ENCODE results near the gene DNAJC5G. TPM values are rescaled to one million over a fixed set of nuclear protein-coding genes. Genes with fewer than 3 reads are reported as not detected.

Gene DNAJC5G
- total and polyA plus RNA-seq, 9 of the 15 experiments (the other 6 are each of a cell fraction or from before 2014, with no cell fraction given), result not detected

GRCh38 chr2:27322766-27323595, 47.7 kb downstream of the DNAJC5G start, which contains the start of gene MPV17 (continued):
- TF ChIP-seq DDX20 (tag; IDR thresholded peaks at IDR 0.05; ENCODE audit: low read depth) (no peak), TCFL5 (CRISPR knock-in tag; conservative IDR thresholded peaks at IDR 0.05) (no peak), SMAD2 (IDR thresholded peaks at IDR 0.05; ENCODE audit: low read depth, low read length) (no peak), ZNF644 (tag; IDR thresholded peaks at IDR 0.05; ENCODE audit: low read depth) (no peak), CBX5 (IDR thresholded peaks at IDR 0.05; ENCODE audit: borderline replicate concordance, low read depth) (no peak), CBX1 (IDR thresholded peaks at IDR 0.05; ENCODE audit: low read depth) (peak; percentile 77; the same call in 1 of the 2 replicates), SREBF2 (CRISPR knock-in tag; IDR thresholded peaks at IDR 0.05) (no peak), ETV6 (IDR thresholded peaks at IDR 0.05; ENCODE audit: borderline replicate concordance in 1 of 2, low read depth in 2 of 2, low read length in 1 of 2) (no peak), ETV6 (CRISPR knock-in tag; IDR thresholded peaks at IDR 0.05; ENCODE audit: borderline replicate concordance) (0 out of 2 replicates have a peak, but pooled peaks have one; percentile 14), MTA3 (IDR thresholded peaks at IDR 0.05; ENCODE audit: borderline replicate concordance) (0 out of 2 replicates have a peak, but pooled peaks have one; percentile 57), HIVEP1 (CRISPR knock-in tag; IDR thresholded peaks at IDR 0.05) (no peak), FOXJ3 (CRISPR knock-in tag; IDR thresholded peaks at IDR 0.05) (no peak), LEF1 (IDR thresholded peaks at IDR 0.05) (no peak), MYC (IDR thresholded peaks at IDR 0.05; ENCODE audit: low read depth, low read length) (peak; percentile 90), MYC (CRISPR knock-in tag; IDR thresholded peaks at IDR 0.05; ENCODE audit: borderline replicate concordance, low read depth) (peak; percentile 59; the same call in 1 of the 2 replicates)
- TF ChIP-seq, protein P1, sequence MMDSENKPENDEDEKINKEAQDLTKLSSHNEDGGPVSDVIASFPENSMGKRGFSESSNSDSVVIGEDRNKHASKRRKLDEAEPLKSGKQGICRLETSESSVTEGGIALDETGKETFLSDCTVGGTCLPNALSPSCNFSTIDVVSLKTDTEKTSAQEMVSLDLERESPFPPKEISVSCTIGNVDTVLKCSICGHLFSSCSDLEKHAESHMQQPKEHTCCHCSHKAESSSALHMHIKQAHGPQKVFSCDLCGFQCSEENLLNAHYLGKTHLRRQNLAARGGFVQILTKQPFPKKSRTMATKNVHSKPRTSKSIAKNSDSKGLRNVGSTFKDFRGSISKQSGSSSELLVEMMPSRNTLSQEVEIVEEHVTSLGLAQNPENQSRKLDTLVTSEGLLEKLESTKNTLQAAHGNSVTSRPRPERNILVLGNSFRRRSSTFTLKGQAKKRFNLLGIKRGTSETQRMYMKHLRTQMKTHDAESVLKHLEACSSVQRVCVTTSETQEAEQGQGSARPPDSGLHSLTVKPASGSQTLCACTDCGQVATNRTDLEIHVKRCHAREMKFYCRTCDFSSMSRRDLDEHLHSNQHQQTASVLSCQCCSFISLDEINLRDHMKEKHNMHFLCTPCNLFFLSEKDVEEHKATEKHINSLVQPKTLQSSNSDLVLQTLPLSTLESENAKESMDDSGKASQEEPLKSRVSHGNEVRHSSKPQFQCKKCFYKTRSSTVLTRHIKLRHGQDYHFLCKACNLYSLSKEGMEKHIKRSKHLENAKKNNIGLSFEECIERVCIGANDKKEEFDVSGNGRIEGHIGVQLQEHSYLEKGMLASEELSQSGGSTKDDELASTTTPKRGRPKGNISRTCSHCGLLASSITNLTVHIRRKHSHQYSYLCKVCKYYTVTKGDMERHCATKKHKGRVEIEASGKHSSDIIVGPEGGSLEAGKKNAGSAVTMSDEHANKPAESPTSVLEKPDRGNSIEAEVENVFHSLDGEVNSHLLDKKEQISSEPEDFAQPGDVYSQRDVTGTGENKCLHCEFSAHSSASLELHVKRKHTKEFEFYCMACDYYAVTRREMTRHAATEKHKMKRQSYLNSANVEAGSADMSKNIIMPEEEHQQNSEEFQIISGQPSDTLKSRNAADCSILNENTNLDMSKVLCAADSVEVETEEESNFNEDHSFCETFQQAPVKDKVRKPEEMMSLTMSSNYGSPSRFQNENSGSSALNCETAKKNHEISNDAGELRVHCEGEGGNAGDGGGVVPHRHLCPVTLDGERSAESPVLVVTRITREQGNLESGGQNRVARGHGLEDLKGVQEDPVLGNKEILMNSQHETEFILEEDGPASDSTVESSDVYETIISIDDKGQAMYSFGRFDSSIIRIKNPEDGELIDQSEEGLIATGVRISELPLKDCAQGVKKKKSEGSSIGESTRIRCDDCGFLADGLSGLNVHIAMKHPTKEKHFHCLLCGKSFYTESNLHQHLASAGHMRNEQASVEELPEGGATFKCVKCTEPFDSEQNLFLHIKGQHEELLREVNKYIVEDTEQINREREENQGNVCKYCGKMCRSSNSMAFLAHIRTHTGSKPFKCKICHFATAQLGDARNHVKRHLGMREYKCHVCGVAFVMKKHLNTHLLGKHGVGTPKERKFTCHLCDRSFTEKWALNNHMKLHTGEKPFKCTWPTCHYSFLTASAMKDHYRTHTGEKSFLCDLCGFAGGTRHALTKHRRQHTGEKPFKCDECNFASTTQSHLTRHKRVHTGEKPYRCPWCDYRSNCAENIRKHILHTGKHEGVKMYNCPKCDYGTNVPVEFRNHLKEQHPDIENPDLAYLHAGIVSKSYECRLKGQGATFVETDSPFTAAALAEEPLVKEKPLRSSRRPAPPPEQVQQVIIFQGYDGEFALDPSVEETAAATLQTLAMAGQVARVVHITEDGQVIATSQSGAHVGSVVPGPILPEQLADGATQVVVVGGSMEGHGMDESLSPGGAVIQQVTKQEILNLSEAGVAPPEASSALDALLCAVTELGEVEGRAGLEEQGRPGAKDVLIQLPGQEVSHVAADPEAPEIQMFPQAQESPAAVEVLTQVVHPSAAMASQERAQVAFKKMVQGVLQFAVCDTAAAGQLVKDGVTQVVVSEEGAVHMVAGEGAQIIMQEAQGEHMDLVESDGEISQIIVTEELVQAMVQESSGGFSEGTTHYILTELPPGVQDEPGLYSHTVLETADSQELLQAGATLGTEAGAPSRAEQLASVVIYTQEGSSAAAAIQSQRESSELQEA (IDR thresholded peaks at IDR 0.05; ENCODE audit: low read depth), result no peak
- TF ChIP-seq, protein P2, sequence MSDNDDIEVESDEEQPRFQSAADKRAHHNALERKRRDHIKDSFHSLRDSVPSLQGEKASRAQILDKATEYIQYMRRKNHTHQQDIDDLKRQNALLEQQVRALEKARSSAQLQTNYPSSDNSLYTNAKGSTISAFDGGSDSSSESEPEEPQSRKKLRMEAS (CRISPR knock-in tag; IDR thresholded peaks at IDR 0.05), result peak; percentile 78
- TF ChIP-seq, protein P3, sequence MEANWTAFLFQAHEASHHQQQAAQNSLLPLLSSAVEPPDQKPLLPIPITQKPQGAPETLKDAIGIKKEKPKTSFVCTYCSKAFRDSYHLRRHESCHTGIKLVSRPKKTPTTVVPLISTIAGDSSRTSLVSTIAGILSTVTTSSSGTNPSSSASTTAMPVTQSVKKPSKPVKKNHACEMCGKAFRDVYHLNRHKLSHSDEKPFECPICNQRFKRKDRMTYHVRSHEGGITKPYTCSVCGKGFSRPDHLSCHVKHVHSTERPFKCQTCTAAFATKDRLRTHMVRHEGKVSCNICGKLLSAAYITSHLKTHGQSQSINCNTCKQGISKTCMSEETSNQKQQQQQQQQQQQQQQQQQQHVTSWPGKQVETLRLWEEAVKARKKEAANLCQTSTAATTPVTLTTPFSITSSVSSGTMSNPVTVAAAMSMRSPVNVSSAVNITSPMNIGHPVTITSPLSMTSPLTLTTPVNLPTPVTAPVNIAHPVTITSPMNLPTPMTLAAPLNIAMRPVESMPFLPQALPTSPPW (CRISPR knock-in tag; IDR thresholded peaks at IDR 0.05), result peak; percentile 42

Data from K562 (cell line).